ENCODE results near the gene LKAAEAR1. TPM values are rescaled to one million over a fixed set of nuclear protein-coding genes. Genes with fewer than 3 reads are reported as not detected.

LKAAEAR1 gene
- total and polyA plus RNA-seq, 2 of the 13 experiments (the other 11 are each of a cell fraction or from before 2014, with no cell fraction given): not detected

DNA sequence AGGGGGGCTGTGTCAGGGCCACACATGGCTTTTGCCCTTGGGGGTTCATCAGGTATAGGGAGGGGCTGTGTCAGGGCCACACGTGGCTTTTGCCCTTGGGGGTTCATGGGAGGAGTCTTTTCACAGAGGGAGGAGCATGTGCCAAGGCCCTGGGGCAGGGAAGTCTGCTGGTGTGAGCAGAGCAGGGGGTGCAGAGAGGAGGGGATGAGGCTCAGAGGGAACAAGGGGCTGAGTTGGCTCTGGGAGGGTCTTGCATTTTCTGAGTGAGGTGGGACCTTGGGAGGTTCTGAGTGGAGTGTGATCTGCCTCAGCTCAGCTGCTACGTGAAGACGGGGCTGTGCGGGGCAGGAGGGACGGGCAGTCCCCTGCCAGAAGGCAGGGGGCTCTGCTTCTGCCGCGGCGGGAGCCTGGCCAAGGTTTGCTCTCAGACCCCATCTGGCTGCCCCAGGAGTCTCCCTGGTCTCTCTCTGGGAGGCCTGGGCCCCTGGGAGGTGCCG lies 28.8 kb downstream of the LKAAEAR1 start (continued):
- TF ChIP-seq, protein P1, sequence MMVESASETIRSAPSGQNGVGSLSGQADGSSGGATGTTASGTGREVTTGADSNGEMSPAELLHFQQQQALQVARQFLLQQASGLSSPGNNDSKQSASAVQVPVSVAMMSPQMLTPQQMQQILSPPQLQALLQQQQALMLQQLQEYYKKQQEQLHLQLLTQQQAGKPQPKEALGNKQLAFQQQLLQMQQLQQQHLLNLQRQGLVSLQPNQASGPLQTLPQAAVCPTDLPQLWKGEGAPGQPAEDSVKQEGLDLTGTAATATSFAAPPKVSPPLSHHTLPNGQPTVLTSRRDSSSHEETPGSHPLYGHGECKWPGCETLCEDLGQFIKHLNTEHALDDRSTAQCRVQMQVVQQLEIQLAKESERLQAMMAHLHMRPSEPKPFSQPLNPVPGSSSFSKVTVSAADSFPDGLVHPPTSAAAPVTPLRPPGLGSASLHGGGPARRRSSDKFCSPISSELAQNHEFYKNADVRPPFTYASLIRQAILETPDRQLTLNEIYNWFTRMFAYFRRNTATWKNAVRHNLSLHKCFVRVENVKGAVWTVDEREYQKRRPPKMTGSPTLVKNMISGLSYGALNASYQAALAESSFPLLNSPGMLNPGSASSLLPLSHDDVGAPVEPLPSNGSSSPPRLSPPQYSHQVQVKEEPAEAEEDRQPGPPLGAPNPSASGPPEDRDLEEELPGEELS (CRISPR knock-in tag; IDR thresholded peaks at IDR 0.05): no peak; the same call in 1 of the 2 replicates
- TF ChIP-seq TGIF2 (CRISPR knock-in tag; IDR thresholded peaks at IDR 0.05) (0 out of 2 replicates have a peak, but pooled peaks have one; percentile 81), ZNF891 (CRISPR knock-in tag; IDR thresholded peaks at IDR 0.05) (0 out of 2 replicates have a peak, but pooled peaks have one; percentile 34), SP5 (CRISPR knock-in tag; IDR thresholded peaks at IDR 0.05; ENCODE audit: borderline replicate concordance, low read depth) (0 out of 2 replicates have a peak, but pooled peaks have one; percentile 31), FOXJ3 (CRISPR knock-in tag; IDR thresholded peaks at IDR 0.05; ENCODE audit: borderline replicate concordance) (0 out of 2 replicates have a peak, but pooled peaks have one; percentile 13), AFF4 (CRISPR knock-in tag; IDR thresholded peaks at IDR 0.05) (no peak), ZNF557 (CRISPR knock-in tag; IDR thresholded peaks at IDR 0.05) (no peak), ZNF484 (CRISPR knock-in tag; IDR thresholded peaks at IDR 0.05; ENCODE audit: borderline replicate concordance, low read depth) (0 out of 2 replicates have a peak, but pooled peaks have one; percentile 35), TRIM24 (CRISPR knock-in tag; IDR thresholded peaks at IDR 0.05) (0 out of 2 replicates have a peak, but pooled peaks have one; percentile 31), ZBTB10 (CRISPR knock-in tag; IDR thresholded peaks at IDR 0.05; ENCODE audit: borderline replicate concordance) (peak; percentile 16; the same call in 1 of the 2 replicates), DPF2 (CRISPR knock-in tag; IDR thresholded peaks at IDR 0.05; ENCODE audit: borderline replicate concordance, low read depth) (0 out of 2 replicates have a peak, but pooled peaks have one; percentile 23)
- TF ChIP-seq, protein P2, sequence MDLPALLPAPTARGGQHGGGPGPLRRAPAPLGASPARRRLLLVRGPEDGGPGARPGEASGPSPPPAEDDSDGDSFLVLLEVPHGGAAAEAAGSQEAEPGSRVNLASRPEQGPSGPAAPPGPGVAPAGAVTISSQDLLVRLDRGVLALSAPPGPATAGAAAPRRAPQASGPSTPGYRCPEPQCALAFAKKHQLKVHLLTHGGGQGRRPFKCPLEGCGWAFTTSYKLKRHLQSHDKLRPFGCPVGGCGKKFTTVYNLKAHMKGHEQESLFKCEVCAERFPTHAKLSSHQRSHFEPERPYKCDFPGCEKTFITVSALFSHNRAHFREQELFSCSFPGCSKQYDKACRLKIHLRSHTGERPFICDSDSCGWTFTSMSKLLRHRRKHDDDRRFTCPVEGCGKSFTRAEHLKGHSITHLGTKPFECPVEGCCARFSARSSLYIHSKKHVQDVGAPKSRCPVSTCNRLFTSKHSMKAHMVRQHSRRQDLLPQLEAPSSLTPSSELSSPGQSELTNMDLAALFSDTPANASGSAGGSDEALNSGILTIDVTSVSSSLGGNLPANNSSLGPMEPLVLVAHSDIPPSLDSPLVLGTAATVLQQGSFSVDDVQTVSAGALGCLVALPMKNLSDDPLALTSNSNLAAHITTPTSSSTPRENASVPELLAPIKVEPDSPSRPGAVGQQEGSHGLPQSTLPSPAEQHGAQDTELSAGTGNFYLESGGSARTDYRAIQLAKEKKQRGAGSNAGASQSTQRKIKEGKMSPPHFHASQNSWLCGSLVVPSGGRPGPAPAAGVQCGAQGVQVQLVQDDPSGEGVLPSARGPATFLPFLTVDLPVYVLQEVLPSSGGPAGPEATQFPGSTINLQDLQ (CRISPR knock-in tag; IDR thresholded peaks at IDR 0.05): no peak; the same call in 1 of the 2 replicates
- TF ChIP-seq, protein P3, sequence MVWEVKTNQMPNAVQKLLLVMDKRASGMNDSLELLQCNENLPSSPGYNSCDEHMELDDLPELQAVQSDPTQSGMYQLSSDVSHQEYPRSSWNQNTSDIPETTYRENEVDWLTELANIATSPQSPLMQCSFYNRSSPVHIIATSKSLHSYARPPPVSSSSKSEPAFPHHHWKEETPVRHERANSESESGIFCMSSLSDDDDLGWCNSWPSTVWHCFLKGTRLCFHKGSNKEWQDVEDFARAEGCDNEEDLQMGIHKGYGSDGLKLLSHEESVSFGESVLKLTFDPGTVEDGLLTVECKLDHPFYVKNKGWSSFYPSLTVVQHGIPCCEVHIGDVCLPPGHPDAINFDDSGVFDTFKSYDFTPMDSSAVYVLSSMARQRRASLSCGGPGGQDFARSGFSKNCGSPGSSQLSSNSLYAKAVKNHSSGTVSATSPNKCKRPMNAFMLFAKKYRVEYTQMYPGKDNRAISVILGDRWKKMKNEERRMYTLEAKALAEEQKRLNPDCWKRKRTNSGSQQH (CRISPR knock-in tag; IDR thresholded peaks at IDR 0.05; ENCODE audit: low read depth): peak; percentile 15; the same call in 1 of the 2 replicates

Data from HepG2 (cell line).